Neural progenitor cell (in vitro differentiated cells): ENCODE results near the gene LAMB4. TPM values are rescaled to one million over a fixed set of nuclear protein-coding genes. Genes with fewer than 3 reads are reported as not detected.

ENCODE experiments used
- DNase-seq: peaks from one replicate; pipeline ENCODE4 v3.0.0-alpha.2; 2016; ENCODE audit warnings: low spot score
- H2AFZ ChIP-seq: fragments of 200-600 bp; sonication (generic); replicated peaks from 2 replicates; pipeline ENCODE4 v1.6.1; 2016; ENCODE audit warnings: antibody characterized with exemption
- H3F3A ChIP-seq: fragments of 200-600 bp; sonication (generic); 2 replicates; pipeline ENCODE4 v1.6.1; 2016; ENCODE audit warnings: antibody characterized with exemption, low read depth
- H3K27ac ChIP-seq: fragments of 200-600 bp; sonication (generic); 2 replicates; pipeline ENCODE4 v1.5.1; 2016; ENCODE audit warnings: mild to moderate bottlenecking
- H3K27me3 ChIP-seq: fragments of 200-600 bp; sonication (generic); 2 replicates; pipeline ENCODE4 v1.6.1; 2016; ENCODE audit warnings: mild to moderate bottlenecking, moderate library complexity
- H3K36me3 ChIP-seq: fragments of 200-600 bp; sonication (generic); 2 replicates; pipeline ENCODE4 v1.5.1; 2016
- H3K4me1 ChIP-seq: fragments of 200-600 bp; sonication (generic); 2 replicates; pipeline ENCODE4 v1.6.1; 2016; ENCODE audit warnings: mixed run types
- H3K4me2 ChIP-seq: fragments of 200-600 bp; sonication (generic); 2 replicates; pipeline ENCODE4 v1.6.1; 2016
- H3K4me3 ChIP-seq: fragments of 200-600 bp; sonication (generic); 2 replicates; pipeline ENCODE4 v1.5.1; 2016
- H3K79me2 ChIP-seq: fragments of 200-600 bp; sonication (generic); 2 replicates; pipeline ENCODE4 v1.6.1; 2016; ENCODE audit warnings: low read depth
- H3K9ac ChIP-seq: fragments of 200-600 bp; sonication (generic); 2 replicates; pipeline ENCODE4 v1.6.1; 2016
- H3K9me3 ChIP-seq: fragments of 200-600 bp; sonication (generic); 2 replicates; pipeline ENCODE4 v1.5.1; 2016; ENCODE audit warnings: low read depth
- H4K20me1 ChIP-seq: fragments of 200-600 bp; sonication (generic); 2 replicates; pipeline ENCODE4 v1.6.1; 2016; ENCODE audit warnings: low read depth
- H3K27ac Mint-ChIP-seq: 3 replicates; pipeline ENCODE4 v1.8.0; 2021; ENCODE audit warnings: mixed read lengths
- H3K27me3 Mint-ChIP-seq: 2 replicates; pipeline ENCODE4 v1.8.0; 2022; ENCODE audit warnings: low read depth, mild to moderate bottlenecking, inconsistent platforms, moderate library complexity, mixed read lengths; ENCODE audit not compliant: insufficient read depth
- H3K36me3 Mint-ChIP-seq: 3 replicates; pipeline ENCODE4 v1.8.0; 2021; ENCODE audit warnings: mixed read lengths
- H3K4me1 Mint-ChIP-seq: 3 replicates; pipeline ENCODE4 v1.8.0; 2021; ENCODE audit warnings: mixed read lengths
- H3K4me3 Mint-ChIP-seq: 3 replicates; pipeline ENCODE4 v1.8.0; 2021; ENCODE audit warnings: mild to moderate bottlenecking, moderate library complexity, mixed read lengths
- H3K9me3 Mint-ChIP-seq: 3 replicates; pipeline ENCODE4 v1.8.0; 2020; ENCODE audit warnings: mixed read lengths
- CTCF ChIP-seq: fragments of 200-600 bp; sonication (generic); IDR thresholded peaks from 2 replicates; pipeline ENCODE4 v1.5.1; 2017; ENCODE audit warnings: antibody characterized with exemption, mild to moderate bottlenecking
- EZH2 ChIP-seq: fragments of 200-600 bp; sonication (generic); IDR thresholded peaks from 2 replicates; pipeline ENCODE4 v1.6.1; 2017; ENCODE audit warnings: antibody characterized with exemption, mild to moderate bottlenecking, moderate library complexity
- EZH2phosphoT487 ChIP-seq: fragments of 200-600 bp; sonication (generic); IDR thresholded peaks from 2 replicates; pipeline ENCODE4 v1.6.1; 2017; ENCODE audit warnings: antibody characterized with exemption
- total RNA-seq: library from RNA; depleted of rRNA; stranded (reverse); fragments of >200 nt; gene quantifications from 2 replicates; pipeline ENCODE4 v1.2.3, GENCODE V29; 2015; ENCODE audit warnings: low replicate concordance

Gene LAMB4
- total RNA-seq, 1 donor from 2014 or later: not detected

DNA sequence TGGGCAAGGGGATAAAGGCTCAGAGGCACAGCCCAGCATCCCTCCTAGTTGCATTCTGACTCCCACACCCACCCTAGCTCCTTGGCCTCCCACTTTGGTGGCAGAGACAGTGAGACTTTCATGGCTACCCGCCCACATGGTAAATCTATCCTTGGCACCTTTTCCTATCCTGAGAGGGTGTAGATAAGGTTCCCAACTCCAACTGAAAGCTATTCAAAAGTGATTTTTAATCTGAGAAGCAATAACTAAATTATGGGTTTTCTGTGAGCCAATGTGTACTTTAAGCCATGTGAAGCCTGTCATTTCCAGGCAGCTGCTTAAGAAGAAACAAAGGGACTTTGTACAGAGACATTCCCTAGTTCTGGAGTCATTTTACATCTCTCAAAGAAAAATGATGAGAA lies 136.3 kb downstream of the LAMB4 start:
- Mint-ChIP-seq H3K4me3 (no peak overlapping the region), H3K36me3 (peaks cover 5% of the 10 kb centered on the region), H3K27me3 (peaks cover 6% of the 10 kb centered on the region), H3K9me3 (no peaks in the 10 kb centered on the region), H3K4me1 (peaks cover 37% of the 10 kb centered on the region), H3K27ac (no peak overlapping the region)
- Histone ChIP-seq H3K4me3 (no peak overlapping the region), H3K9ac (no peak overlapping the region), H3K79me2 (no peaks in the 10 kb centered on the region), H3K9me3 (no peaks in the 10 kb centered on the region), H3K27ac (peak overlapping the region; percentile 84), H3K27me3 (no peaks in the 10 kb centered on the region), H3K4me2 (no peak overlapping the region), H3K4me1 (peaks cover 34% of the 10 kb centered on the region), H4K20me1 (no peaks in the 10 kb centered on the region), H3K36me3 (no peaks in the 10 kb centered on the region), H2AFZ (no peak overlapping the region), H3F3A (peaks cover 36% of the 10 kb centered on the region)
- DNase-seq: no peak
- TF ChIP-seq CTCF (no peak), EZH2phosphoT487 (no peak), EZH2 (no peak)

GRCh38 chr7:107989618-107990373 lies 140.4 kb downstream of the LAMB4 start:
- Mint-ChIP-seq H3K36me3 (peaks cover 13% of the 10 kb centered on the region), H3K4me3 (no peak overlapping the region), H3K9me3 (no peaks in the 10 kb centered on the region), H3K4me1 (peaks cover 16% of the 10 kb centered on the region), H3K27ac (no peak overlapping the region), H3K27me3 (peaks cover 4% of the 10 kb centered on the region)
- Histone ChIP-seq H3K4me1 (peaks cover 11% of the 10 kb centered on the region), H3K27me3 (no peaks in the 10 kb centered on the region), H3K4me2 (no peak overlapping the region), H3K79me2 (no peaks in the 10 kb centered on the region), H3F3A (peaks cover 7% of the 10 kb centered on the region), H3K9me3 (no peaks in the 10 kb centered on the region), H4K20me1 (no peaks in the 10 kb centered on the region), H3K9ac (no peak overlapping the region), H3K36me3 (no peaks in the 10 kb centered on the region), H3K4me3 (no peak overlapping the region), H2AFZ (no peak overlapping the region), H3K27ac (no peak overlapping the region)
- TF ChIP-seq CTCF (no peak), EZH2phosphoT487 (no peak), EZH2 (no peak)
- no peak for DNase-seq

DNA sequence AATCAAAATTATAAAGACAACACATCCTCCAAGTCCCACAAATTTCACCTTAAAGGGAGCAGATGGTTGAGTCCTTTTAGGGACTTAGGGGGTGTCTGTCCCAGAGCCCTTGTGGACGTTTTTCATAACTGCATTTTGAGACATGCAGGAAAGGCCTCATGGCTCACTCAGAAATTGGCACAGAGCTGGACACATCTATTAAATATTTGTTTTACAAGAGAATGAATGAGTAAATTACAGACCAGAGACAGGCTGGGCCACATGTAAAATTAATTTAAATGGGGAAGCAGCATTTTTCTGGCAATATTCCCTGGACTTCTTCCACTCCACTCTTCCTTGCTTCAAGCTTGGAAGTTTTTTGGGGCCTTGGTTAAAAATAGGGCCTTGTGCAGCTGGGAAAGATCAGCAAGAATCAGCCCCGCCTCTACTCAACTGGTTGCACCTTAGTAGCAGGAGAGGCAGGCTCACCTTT lies 147.2 kb downstream of the LAMB4 start:
- Histone ChIP-seq H3K4me3 (no peak overlapping the region), H3F3A (no peaks in the 10 kb centered on the region), H3K4me2 (no peak overlapping the region), H3K9ac (no peak overlapping the region), H3K27ac (no peak overlapping the region), H3K27me3 (no peaks in the 10 kb centered on the region), H3K36me3 (peaks cover under 1% of the 10 kb centered on the region), H3K9me3 (no peaks in the 10 kb centered on the region), H3K79me2 (no peaks in the 10 kb centered on the region), H2AFZ (no peak overlapping the region), H4K20me1 (no peaks in the 10 kb centered on the region), H3K4me1 (no peaks in the 10 kb centered on the region)
- peaks cover 5% of the 10 kb centered on the region for H3K27me3 Mint-ChIP-seq
- H3K27ac Mint-ChIP-seq: no peak overlapping the region
- H3K9me3 Mint-ChIP-seq: no peaks in the 10 kb centered on the region
- DNase-seq: no peak
- peak; percentile 29 for TF ChIP-seq CTCF
- no peak for TF ChIP-seq EZH2phosphoT487
- peaks cover 2% of the 10 kb centered on the region for H3K4me1 Mint-ChIP-seq
- H3K4me3 Mint-ChIP-seq: no peak overlapping the region
- peaks cover 11% of the 10 kb centered on the region for H3K36me3 Mint-ChIP-seq
